Breast epithelium (tissue), 4 donors: ENCODE results near the gene TAS2R42. TPM values are rescaled to one million over a fixed set of nuclear protein-coding genes. Genes with fewer than 3 reads are reported as not detected.

Experiments used
- DNase-seq, 2 donors: peaks; one replicate each; pipeline ENCODE4 v3.0.0-alpha.2; 2019; ENCODE audit warnings: low spot score in 2 of 2
- H3K27ac ChIP-seq, 2 donors: fragments of 200-600 bp; sonication (generic) in 1 of 2; one replicate each; pipeline ENCODE4 v1.5.1; 2016 to 2019; ENCODE audit warnings: mild to moderate bottlenecking in 1 of 2
- H3K27me3 ChIP-seq, 2 donors: fragments of 200-600 bp; sonication (generic) in 1 of 2; one replicate each; pipeline versions ENCODE4 v1.5.1 to v1.6.0; 2017 to 2019; ENCODE audit warnings: control low read depth in 1 of 2, mild to moderate bottlenecking in 1 of 2
- H3K36me3 ChIP-seq: fragments of 200-600 bp; one replicate; pipeline ENCODE4 v1.5.1; 2019
- H3K4me1 ChIP-seq, 2 donors: fragments of 200-600 bp; sonication (generic); one replicate each; pipeline ENCODE4 v1.5.1; 2016 to 2019; ENCODE audit warnings: control low read depth in 1 of 2
- H3K4me3 ChIP-seq, 3 donors: fragments of 200-600 bp; sonication (generic); 1 replicate in 2 of 3; 2 replicates in 1 of 3; pipeline ENCODE4 v1.5.1; 2016 to 2019; ENCODE audit warnings: mild to moderate bottlenecking in 3 of 3, moderate library complexity in 2 of 3
- H3K9me3 ChIP-seq, 2 donors: fragments of 200-600 bp; sonication (generic) in 1 of 2; one replicate each; pipeline ENCODE4 v1.5.1; 2016 to 2019; ENCODE audit warnings: control low read depth in 1 of 2
- CTCF ChIP-seq, 3 donors: fragments of 450-650 bp; IDR thresholded peaks; one replicate each; pipeline ENCODE4 v1.5.1; 2016 to 2017; ENCODE audit warnings: antibody characterized with exemption in 3 of 3, mild to moderate bottlenecking in 3 of 3, moderate library complexity in 3 of 3
- POLR2A ChIP-seq: fragments of 450-650 bp; IDR thresholded peaks from one replicate; pipeline ENCODE4 v1.6.1; 2016; ENCODE audit warnings: antibody characterized with exemption, mild to moderate bottlenecking, moderate library complexity
- POLR2AphosphoS5 ChIP-seq, 3 donors: sonication (generic); formaldehyde crosslinking; IDR thresholded peaks; one replicate each; pipeline ENCODE4 v1.6.1; 2017; ENCODE audit warnings: antibody characterized with exemption in 3 of 3
- intact Hi-C: fragments of 100-400 bp; cut with DNase I; formaldehyde crosslinking; loops from one replicate; pipeline ENCODE4 v1.15.1; 2023; ENCODE audit warnings: low total_unique reads
- total RNA-seq, 3 donors: library from RNA; depleted of rRNA; stranded (reverse); fragments of >200 nt; gene quantifications; one replicate each; pipeline ENCODE4 v1.1.0, GENCODE V29; 2016

TAS2R42 gene
- total RNA-seq, 3 donors from 2014 or later: not detected

GRCh38 chr12:11204173-11204572, 17.4 kb upstream of the TAS2R42 start:
- intact Hi-C loops: loop anchor here (5.0 kb wide), 1 partner anchor 268 kb away; no protein-coding TSS in a partner anchor
- no peak overlapping the region for H3K4me3 ChIP-seq
- no peak for DNase-seq
- no peaks in the 10 kb centered on the region for H3K27me3 ChIP-seq
- no peaks in the 10 kb centered on the region for H3K4me1 ChIP-seq
- H3K27ac ChIP-seq: no peak overlapping the region
- H3K9me3 ChIP-seq: no peaks in the 10 kb centered on the region
- H3K36me3 ChIP-seq: no peaks in the 10 kb centered on the region
- TF ChIP-seq POLR2AphosphoS5 (IDR thresholded peaks at IDR 0.05) (no peak), POLR2A (no peak), CTCF (IDR thresholded peaks at IDR 0.05) (no peak)

- intact Hi-C loops: loop anchor here (5.0 kb wide), 1 partner anchor 269 kb away; no protein-coding TSS in a partner anchor
- no peak overlapping the region for H3K4me3 ChIP-seq
These were observed 16.1 kb upstream of the TAS2R42 start for GRCh38 chr12:11202811-11203210.

GRCh38 chr12:11183011-11183410, 3.7 kb downstream of the TAS2R42 start:
- Histone ChIP-seq H3K27ac (no peak overlapping the region), H3K27me3 (no peaks in the 10 kb centered on the region), H3K36me3 (no peaks in the 10 kb centered on the region), H3K4me3 (no peak overlapping the region), H3K9me3 (no peaks in the 10 kb centered on the region), H3K4me1 (no peaks in the 10 kb centered on the region)
- no peak for TF ChIP-seq POLR2A
- TF ChIP-seq CTCF (IDR thresholded peaks at IDR 0.05): no peak
- TF ChIP-seq POLR2AphosphoS5 (IDR thresholded peaks at IDR 0.05): no peak
- no peak for DNase-seq
- intact Hi-C loops: no loop called here

More at GRCh38 chr12:11202811-11203210, 16.1 kb upstream of the TAS2R42 start:
- H3K4me1 ChIP-seq: no peaks in the 10 kb centered on the region
- no peak for DNase-seq
- TF ChIP-seq CTCF (IDR thresholded peaks at IDR 0.05): no peak
- TF ChIP-seq POLR2AphosphoS5 (IDR thresholded peaks at IDR 0.05): no peak
- no peak for TF ChIP-seq POLR2A
- no peak overlapping the region for H3K27ac ChIP-seq
- no peaks in the 10 kb centered on the region for H3K36me3 ChIP-seq
- no peaks in the 10 kb centered on the region for H3K9me3 ChIP-seq
- H3K27me3 ChIP-seq: no peaks in the 10 kb centered on the region

- intact Hi-C loops: no loop called here
- Histone ChIP-seq H3K27ac (no peak overlapping the region), H3K4me3 (no peak overlapping the region), H3K9me3 (no peaks in the 10 kb centered on the region), H3K4me1 (no peaks in the 10 kb centered on the region), H3K36me3 (no peaks in the 10 kb centered on the region), H3K27me3 (no peaks in the 10 kb centered on the region)
- no peak for DNase-seq
- TF ChIP-seq POLR2AphosphoS5 (IDR thresholded peaks at IDR 0.05): no peak
- TF ChIP-seq POLR2A: no peak
- no peak for TF ChIP-seq CTCF (IDR thresholded peaks at IDR 0.05)
These were observed 4.2 kb downstream of the TAS2R42 start for GRCh38 chr12:11182529-11182928.

- no peak overlapping the region for H3K27ac ChIP-seq
- intact Hi-C loops: no loop called here
- no peak overlapping the region for H3K4me3 ChIP-seq
- H3K4me1 ChIP-seq: no peaks in the 10 kb centered on the region
- DNase-seq: no peak
- no peaks in the 10 kb centered on the region for H3K27me3 ChIP-seq
- no peaks in the 10 kb centered on the region for H3K9me3 ChIP-seq
- H3K36me3 ChIP-seq: no peaks in the 10 kb centered on the region
- TF ChIP-seq CTCF (IDR thresholded peaks at IDR 0.05): no peak
- no peak for TF ChIP-seq POLR2A
These were observed 8.5 kb downstream of the TAS2R42 start for GRCh38 chr12:11178250-11178649.
